Fibroblast of skin of right biceps (primary cell): ENCODE measurements around the gene UQCRQ.

Experiments
- DNase-seq: peaks from one replicate; pipeline ENCODE4 v3.0.0-alpha.2; 2013

The UQCRQ gene

GRCh38 chr5:132866342-132867045 lies at the start of gene UQCRQ, which contains the start of gene GDF9:
Gene UQCRQ (plus strand): TSS chr5:132866642. CDS start chr5:132866882, 240 bp downstream.
Gene GDF9 (minus strand): TSS chr5:132866469. CDS start chr5:132864533, 1,936 bp downstream.
- DNase-seq = peak; percentile 100

GRCh38 chr5:132817011-132817410 lies 49.4 kb upstream of the UQCRQ start:
- DNase-seq = no peak

DNA sequence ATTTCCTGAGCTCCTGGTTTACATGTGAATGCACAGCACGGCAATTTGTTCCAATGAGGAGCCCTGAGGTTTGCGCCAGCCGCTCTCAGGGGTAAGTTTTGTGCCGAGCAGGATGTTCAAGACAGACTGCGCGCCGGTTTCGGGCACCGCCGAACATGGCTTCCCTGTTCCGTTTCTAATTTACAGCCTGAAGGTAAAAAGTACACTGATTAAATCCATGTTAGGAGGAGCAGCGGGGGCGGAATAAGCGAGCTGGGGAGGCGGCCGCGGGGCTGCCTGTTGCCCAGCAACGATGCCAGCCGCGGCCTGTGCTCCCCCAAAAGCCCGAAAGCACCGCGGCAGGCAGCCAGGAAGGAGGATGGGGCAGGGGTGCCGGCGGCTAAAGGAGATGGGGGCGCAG lies 47.0 kb upstream of the UQCRQ start:
- DNase-seq = no peak

DNA sequence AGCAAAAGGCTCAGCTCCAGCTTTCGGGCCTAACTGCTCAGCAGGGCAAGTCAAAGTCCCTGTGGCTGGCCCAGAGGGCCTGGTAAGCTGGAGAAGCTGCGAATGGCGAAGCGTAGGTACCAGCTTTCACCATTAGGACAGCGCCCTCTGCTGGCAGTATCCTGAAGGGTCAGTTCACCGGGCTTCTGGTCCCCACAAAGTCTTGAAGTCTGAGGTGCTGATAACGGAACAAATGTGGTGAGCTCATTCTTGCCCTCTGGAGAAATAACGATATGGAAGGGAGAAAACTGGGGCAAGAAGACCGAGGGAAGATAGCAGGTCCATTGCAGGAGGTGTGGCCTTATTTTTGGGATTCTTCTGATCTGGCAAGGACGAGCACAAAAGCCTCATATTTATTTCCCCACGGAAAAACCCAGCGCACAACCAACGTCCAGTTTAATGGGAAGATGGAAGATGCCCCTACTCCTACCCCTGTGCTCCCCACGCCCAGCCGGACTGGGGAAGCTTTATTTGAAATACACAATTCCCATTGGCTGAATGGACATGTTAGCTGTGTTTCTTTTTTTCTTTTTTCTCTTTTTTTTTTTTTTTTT lies 46.2 kb upstream of the UQCRQ start:
- peak; percentile 82 for DNase-seq

GRCh38 chr5:132821350-132821749 lies 45.1 kb upstream of the UQCRQ start:
- DNase-seq = no peak

DNA sequence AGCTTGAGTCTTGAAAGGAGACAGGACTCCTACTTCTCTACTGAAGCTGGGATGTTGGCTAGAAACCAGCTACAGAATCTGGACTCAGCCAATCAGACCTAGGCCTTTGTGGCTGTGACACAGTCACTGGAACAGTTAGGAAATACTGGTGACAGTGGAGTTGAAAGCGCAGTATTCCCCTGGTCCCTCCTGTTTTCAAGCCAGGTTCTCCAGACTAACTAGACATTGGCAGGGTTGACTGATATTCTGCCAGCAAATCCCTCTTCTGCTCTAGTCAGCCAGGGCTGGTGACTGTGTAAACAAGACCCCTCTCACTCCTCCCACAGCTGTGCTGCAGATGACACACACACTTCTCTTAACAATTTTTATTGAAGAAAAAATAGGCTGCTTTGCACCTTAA lies 44.7 kb upstream of the UQCRQ start:
- DNase-seq = no peak

GRCh38 chr5:132822650-132823480 lies 43.6 kb upstream of the UQCRQ start:
- peak; percentile 38 for DNase-seq

DNA sequence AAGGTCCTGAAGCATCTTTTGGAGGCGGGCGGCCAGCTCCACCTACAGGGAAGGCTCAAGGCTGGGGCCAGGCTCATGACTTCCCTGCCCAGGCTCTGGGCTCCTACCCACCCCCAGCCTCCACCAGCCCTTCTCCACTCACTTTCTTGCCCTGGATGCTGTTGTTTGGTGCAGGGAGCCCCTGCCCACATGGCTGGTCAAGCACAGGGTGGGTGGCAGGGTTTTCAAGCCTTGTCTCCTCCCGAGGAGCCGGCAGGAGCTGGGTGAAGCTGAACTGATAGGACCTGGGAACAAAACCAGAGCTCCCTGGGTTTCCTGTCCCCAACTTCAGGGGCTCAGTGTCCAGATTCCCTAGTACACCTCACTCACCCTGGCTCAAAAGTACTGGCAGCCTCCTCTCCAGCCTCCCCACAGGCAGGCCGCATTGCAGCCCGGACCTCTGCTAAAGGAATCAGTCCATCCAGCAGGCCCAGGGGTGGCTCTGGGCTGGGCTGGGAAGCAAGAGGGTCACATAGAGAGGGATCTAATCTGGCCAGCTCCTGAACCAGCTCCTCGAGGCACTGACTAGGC lies 42.9 kb upstream of the UQCRQ start:
- DNase-seq = no peak

DNA sequence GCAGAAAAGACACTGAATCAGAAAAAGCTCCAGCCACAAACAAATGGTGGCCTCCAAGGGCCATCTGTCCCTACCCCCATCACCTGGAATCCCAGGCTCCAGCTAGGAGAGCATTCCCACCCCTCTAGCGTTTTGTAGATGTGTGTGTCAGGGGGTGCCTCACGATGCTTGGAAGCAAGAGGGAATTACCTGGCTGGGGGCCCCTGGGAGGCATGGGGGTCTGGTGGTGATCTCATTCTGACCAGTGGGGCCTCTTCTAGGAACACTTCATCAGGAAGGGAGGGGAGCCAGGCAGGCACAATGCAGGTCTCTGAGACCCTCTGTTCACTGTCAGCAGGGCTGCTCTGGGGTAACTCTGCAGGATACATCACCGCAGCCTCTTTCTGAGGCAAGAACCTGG lies 42.0 kb upstream of the UQCRQ start:
- no peak for DNase-seq

- no peak for DNase-seq
Observed at GRCh38 chr5:132825033-132825833, 41.2 kb upstream of the UQCRQ start.

GRCh38 chr5:132825834-132826391 lies 40.5 kb upstream of the UQCRQ start:
- DNase-seq = no peak

DNA sequence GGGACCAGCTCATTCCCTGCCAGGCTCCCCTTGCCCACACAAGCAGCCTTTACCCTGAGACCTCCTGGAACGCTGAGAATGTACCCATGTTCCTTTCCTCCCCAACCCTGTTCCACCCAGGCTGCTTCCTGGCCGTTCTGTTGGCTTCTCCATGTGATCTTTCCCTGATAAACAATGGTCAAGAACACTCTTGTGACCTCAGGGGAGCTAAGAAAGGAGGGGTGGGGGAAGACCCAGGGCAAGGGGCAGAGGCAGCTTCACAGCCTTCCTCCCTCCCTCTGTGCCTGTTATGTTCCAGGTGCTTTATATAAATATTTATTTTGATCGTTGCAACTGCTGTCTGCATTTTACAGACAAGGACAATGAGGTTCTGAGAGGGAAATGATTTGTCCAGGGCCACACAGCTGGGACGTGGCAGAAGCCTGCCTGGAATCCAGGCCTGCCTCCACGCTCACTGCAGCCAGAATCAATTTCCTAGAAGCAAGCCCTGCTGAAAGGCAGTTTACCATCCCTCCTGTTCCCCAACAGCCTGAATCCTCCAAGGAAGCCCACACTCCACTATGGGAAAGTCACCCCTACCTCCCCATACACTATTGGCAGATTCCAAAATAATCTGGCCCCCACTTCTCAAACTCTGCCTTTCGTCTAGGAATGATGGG lies 39.9 kb upstream of the UQCRQ start:
- no peak for DNase-seq

GRCh38 chr5:132827943-132828673 lies 38.3 kb upstream of the UQCRQ start:
- DNase-seq = no peak

- DNase-seq = no peak
Observed at GRCh38 chr5:132828846-132829494, 37.5 kb upstream of the UQCRQ start.

DNA sequence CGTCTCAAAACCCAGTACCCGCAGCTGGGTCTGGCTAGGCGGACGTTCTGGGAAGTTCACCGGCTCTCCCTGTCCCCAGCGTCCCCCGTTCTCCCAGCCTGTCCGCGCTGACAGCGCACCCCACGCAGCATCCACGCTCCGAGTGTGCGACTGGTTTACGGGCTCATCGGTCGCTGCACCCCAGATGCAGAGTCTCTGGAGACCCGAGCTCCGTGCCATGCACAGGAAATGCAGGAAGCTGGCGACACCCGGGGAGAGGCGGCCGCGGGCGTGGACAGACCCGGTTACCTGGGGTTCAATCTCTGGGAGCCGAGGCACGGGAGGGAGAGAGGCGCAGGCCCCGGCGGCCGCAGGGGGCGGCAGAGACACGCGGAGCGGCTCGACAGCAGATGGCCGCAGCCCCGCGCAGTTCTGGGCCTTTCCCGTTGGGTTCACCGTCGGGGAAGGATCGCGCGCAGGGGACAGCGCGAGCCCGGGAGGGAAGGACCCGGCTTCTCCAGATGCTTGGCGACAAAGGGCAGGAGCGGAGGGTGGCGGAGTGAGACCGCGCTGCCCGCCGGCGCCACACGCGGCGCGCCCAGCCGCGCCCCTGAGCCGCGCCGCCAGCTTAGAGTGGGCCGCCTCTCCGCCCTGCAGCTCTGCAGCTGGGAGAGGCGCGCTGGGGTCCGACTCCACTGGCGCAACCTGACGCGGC lies 36.6 kb upstream of the UQCRQ start:
- DNase-seq = peak; percentile 64

- DNase-seq = peak; percentile 20
Observed at GRCh38 chr5:132830436-132831094, 35.9 kb upstream of the UQCRQ start, which contains the start of gene SHROOM1. Gene SHROOM1 (minus strand): TSS chr5:132830647. CDS start chr5:132826140, 4,507 bp downstream.

DNA sequence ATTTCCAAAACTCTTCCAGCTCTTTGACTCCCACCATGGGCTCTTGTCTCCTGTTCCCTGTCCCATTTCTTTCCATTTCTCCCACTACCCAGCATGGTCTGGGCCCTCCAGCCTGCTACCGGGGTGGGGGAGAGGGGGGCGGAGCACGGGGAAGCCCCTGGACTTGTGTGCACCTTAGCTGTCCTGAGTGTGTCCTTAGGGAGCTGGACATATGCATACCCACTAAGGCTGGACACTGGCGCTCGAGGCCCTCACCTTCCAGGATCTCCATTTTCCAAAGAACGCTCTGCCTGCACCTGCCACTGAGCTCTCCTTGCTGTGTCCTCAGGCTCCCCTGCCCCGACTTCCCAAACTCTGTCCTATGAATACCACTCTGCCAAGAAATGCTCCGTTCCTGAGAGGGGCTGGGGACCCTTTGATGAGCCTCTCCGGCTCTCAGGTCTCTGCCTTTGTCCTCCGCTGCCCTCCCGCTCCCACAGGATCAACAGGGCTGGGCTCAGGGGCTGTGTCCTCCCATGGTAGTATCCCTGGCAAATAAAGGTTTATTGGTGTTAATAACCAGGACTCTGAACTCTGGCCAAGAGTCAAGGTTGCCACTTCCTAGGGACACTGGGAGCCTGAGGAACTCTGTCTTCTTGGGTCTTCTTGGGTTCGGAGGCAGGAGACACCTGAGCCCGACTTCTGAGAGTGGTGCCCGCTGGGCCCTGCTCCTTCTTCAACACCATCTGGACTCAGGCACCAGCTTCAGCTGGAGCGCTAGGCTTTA lies 35.2 kb upstream of the UQCRQ start:
- DNase-seq = no peak

DNA sequence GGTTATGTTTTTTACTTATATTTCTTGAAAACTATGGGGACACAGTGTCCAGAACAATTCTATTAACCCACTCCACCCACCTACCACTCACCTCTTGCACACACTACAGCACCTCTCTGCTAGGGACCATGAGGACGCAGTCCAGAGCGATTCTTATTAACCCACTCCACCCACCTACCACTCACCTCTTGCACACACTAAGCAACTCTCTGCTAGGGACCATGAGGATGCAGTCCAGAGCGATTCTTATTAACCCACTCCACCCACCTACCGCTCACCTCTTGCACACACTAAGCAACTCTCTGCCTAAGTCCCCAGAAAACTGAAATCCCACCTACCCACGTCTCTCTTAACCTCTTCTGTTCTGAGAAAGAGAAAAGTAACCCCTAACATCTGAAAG lies 33.8 kb upstream of the UQCRQ start:
- DNase-seq = no peak
